ENCODE results near the gene NKX6-2. TPM values are rescaled to one million over a fixed set of nuclear protein-coding genes. Genes with fewer than 3 reads are reported as not detected.

The NKX6-2 gene
- total RNA-seq, 1 experiment from 2014 or later, result not detected

GRCh38 chr10:132742167-132742836 is 43.6 kb downstream of the NKX6-2 start:
- Mint-ChIP-seq H3K4me3 (ENCODE audit: unreplicated experiment) (no peak overlapping the region), H3K27me3 (ENCODE audit: insufficient read depth, unreplicated experiment) (no peaks in the 10 kb centered on the region), H3K4me1 (ENCODE audit: low read depth, unreplicated experiment) (no peaks in the 10 kb centered on the region), H3K27ac (ENCODE audit: unreplicated experiment) (no peak overlapping the region), H3K36me3 (ENCODE audit: insufficient read depth, unreplicated experiment) (no peaks in the 10 kb centered on the region), H3K9me3 (ENCODE audit: unreplicated experiment) (no peaks in the 10 kb centered on the region)
- H3K9me3 ChIP-seq, result no peaks in the 10 kb centered on the region
- no peaks in the 10 kb centered on the region; the same call in 1 of the 2 replicates for H3K36me3 ChIP-seq (ENCODE audit: control insufficient read depth, insufficient read depth, low read length)
- DNase-seq, result no peak
- H3K4me3 ChIP-seq (ENCODE audit: low read depth, low read length), result no peak overlapping the region
- peaks cover 10% of the 10 kb centered on the region; the same call in 1 of the 2 replicates for H3K4me1 ChIP-seq
- H3K27me3 ChIP-seq (replicated peaks; ENCODE audit: control insufficient read depth, insufficient read depth, low read length), result no peaks in the 10 kb centered on the region
- CTCF ChIA-PET, result no interaction called here
- POLR2A ChIA-PET, result no interaction called here
- BruUV-seq (replicated peaks), result no TSS peak
- TF ChIP-seq, protein P1, sequence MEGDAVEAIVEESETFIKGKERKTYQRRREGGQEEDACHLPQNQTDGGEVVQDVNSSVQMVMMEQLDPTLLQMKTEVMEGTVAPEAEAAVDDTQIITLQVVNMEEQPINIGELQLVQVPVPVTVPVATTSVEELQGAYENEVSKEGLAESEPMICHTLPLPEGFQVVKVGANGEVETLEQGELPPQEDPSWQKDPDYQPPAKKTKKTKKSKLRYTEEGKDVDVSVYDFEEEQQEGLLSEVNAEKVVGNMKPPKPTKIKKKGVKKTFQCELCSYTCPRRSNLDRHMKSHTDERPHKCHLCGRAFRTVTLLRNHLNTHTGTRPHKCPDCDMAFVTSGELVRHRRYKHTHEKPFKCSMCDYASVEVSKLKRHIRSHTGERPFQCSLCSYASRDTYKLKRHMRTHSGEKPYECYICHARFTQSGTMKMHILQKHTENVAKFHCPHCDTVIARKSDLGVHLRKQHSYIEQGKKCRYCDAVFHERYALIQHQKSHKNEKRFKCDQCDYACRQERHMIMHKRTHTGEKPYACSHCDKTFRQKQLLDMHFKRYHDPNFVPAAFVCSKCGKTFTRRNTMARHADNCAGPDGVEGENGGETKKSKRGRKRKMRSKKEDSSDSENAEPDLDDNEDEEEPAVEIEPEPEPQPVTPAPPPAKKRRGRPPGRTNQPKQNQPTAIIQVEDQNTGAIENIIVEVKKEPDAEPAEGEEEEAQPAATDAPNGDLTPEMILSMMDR (IDR thresholded peaks at IDR 0.05; ENCODE audit: insufficient read depth in 1 of 2, low read depth in 1 of 2, low read length in 1 of 2, severe bottlenecking in 1 of 2, unreplicated experiment in 1 of 2), result no peak
- intact Hi-C loops (cut with micrococcal nuclease; ENCODE audit: unreplicated experiment), result no loop called here

GRCh38 chr10:132740588-132740987 is 45.4 kb downstream of the NKX6-2 start:
- ChIA-PET CTCF (no interaction called here), POLR2A (no interaction called here)
- no TSS peak for BruUV-seq (replicated peaks)
- Histone ChIP-seq H3K4me1 (peaks cover 10% of the 10 kb centered on the region; the same call in 1 of the 2 replicates), H3K4me3 (ENCODE audit: low read depth, low read length) (no peak overlapping the region), H3K36me3 (ENCODE audit: control insufficient read depth, insufficient read depth, low read length) (no peaks in the 10 kb centered on the region; the same call in 1 of the 2 replicates), H3K9me3 (no peaks in the 10 kb centered on the region), H3K27me3 (replicated peaks; ENCODE audit: control insufficient read depth, insufficient read depth, low read length) (no peaks in the 10 kb centered on the region)
- no peaks in the 10 kb centered on the region for H3K36me3 Mint-ChIP-seq (ENCODE audit: insufficient read depth, unreplicated experiment)
- H3K4me3 Mint-ChIP-seq (ENCODE audit: unreplicated experiment), result no peak overlapping the region
- H3K27ac Mint-ChIP-seq (ENCODE audit: unreplicated experiment), result no peak overlapping the region
- no peaks in the 10 kb centered on the region for H3K27me3 Mint-ChIP-seq (ENCODE audit: insufficient read depth, unreplicated experiment)
- TF ChIP-seq, protein P1 (IDR thresholded peaks at IDR 0.05; ENCODE audit: insufficient read depth in 1 of 2, low read depth in 1 of 2, low read length in 1 of 2, severe bottlenecking in 1 of 2, unreplicated experiment in 1 of 2), result no peak
- DNase-seq, result no peak
- no peaks in the 10 kb centered on the region for H3K9me3 Mint-ChIP-seq (ENCODE audit: unreplicated experiment)
- no peaks in the 10 kb centered on the region for H3K4me1 Mint-ChIP-seq (ENCODE audit: low read depth, unreplicated experiment)
- intact Hi-C loops (cut with micrococcal nuclease; ENCODE audit: unreplicated experiment), result no loop called here

- DNase-seq, result no peak
- TF ChIP-seq, protein P1 (IDR thresholded peaks at IDR 0.05; ENCODE audit: insufficient read depth in 1 of 2, low read depth in 1 of 2, low read length in 1 of 2, severe bottlenecking in 1 of 2, unreplicated experiment in 1 of 2), result no peak
- ChIA-PET POLR2A (no interaction called here), CTCF (no interaction called here)
- Mint-ChIP-seq H3K36me3 (ENCODE audit: insufficient read depth, unreplicated experiment) (no peaks in the 10 kb centered on the region), H3K27me3 (ENCODE audit: insufficient read depth, unreplicated experiment) (no peaks in the 10 kb centered on the region), H3K27ac (ENCODE audit: unreplicated experiment) (no peak overlapping the region), H3K9me3 (ENCODE audit: unreplicated experiment) (no peaks in the 10 kb centered on the region), H3K4me1 (ENCODE audit: low read depth, unreplicated experiment) (no peaks in the 10 kb centered on the region), H3K4me3 (ENCODE audit: unreplicated experiment) (no peak overlapping the region)
- Histone ChIP-seq H3K9me3 (no peaks in the 10 kb centered on the region), H3K27me3 (replicated peaks; ENCODE audit: control insufficient read depth, insufficient read depth, low read length) (no peaks in the 10 kb centered on the region), H3K4me1 (peaks cover 10% of the 10 kb centered on the region; the same call in 1 of the 2 replicates), H3K4me3 (ENCODE audit: low read depth, low read length) (no peak overlapping the region), H3K36me3 (ENCODE audit: control insufficient read depth, insufficient read depth, low read length) (no peaks in the 10 kb centered on the region; the same call in 1 of the 2 replicates)
- intact Hi-C loops (cut with micrococcal nuclease; ENCODE audit: unreplicated experiment), result no loop called here
- BruUV-seq (replicated peaks), result no TSS peak
Observed at GRCh38 chr10:132739225-132739613, 46.7 kb downstream of the NKX6-2 start.

Data from Caco-2 (cell line).